Stimulated activated CD8-positive, alpha-beta memory T cell treated with anti-CD3 and anti-CD28 coated beads, Interleukin-4, amount 100 ng/mL, for 1 hour (primary cell): ENCODE data around the gene HCN4.
"Not testable (repeated sequence)": the region's sequence is repeated elsewhere in the genome, so short reads cannot be mapped to it uniquely, and the experiment has no call there.

Experiments
- DNase-seq, 2 donors: peaks; one replicate each; pipeline ENCODE4 v3.0.0-alpha.2; 2020; ENCODE audit warnings: low read depth in 2 of 2, low spot score in 1 of 2

The HCN4 gene

DNA sequence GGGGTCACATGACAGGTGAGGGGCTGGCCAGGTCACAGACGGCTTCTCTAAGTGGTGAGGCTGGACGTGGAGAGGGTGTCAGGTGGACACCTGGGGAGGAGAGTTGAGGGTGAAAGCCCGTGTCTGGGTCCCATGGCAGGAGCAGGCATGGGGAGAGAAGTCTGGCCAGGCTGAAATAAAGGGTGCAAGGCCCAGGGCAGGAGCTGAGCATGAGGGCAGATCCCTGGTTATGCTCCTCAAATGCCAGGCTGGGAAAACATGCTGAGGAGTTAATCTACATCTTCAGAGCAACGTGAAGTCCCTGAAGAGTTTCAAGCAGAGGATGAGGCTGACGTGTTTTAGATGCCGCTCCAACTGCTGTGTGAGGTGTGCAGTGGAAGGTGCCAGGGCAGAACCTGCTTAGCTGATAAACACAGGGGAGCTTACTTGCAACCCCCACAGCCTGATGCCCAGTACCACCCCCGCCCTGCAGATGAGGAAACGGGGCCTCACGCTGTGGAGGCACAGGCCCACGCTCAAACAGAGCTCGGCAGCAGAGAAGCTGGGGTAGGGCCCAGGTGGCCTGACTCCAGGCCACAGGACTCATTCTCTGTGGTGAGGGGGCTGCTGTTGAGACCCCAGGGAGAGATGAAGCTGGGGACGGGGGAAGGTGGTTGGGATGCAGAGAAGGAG, 40.5 kb downstream of the HCN4 start:
- DNase-seq, result no peak

DNA sequence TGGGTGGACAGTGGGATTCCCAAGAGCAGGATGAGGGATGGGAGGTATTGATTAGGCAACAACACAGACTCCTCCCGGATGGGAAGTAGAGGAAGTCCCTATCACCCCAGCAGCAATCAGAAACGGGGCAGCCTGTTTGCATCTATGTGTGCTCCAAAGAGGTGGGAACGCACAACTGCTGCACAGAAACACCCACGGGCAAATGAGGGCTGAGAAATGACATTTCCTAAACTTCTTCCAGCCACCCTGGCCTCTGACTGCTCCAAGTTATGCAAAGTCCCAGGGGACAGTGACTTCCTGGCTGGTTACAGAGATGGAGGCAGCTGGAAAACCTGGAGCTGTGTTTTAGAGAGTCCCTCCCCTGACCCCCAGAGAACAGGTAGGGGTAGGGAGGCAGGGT, 42.6 kb downstream of the HCN4 start:
- no peak for DNase-seq

DNA sequence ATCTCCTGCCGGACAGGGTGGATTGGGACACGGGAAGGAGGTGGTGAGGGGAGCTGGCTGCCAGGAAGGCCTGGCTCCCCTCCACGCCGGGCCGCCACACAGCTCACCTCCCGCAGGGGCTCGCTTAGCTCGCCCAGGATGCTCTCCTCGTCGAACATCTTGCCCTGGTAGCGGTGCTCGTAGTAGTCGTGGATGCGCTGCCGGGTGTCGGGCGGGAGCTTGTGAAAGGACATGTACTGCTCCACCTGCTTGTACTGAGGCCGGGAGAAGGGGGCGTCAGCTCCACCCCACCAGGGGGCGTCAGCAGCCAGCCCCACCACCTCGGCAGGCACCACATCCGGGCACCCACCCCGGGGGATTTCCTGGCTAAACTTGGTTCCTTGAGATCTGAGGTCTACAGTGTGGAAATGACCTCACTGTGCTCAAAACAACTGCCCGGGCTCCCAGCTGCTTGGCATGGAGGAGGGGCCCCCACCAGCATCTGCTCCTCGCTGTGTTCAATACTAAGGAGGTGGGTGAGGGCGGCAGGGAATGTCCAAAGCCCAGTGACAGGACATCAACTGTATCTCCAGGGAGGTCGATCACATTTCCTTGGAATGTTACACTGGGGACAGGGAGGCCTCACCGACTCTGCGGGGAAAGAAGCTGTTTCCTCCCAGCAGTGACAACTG, 43.4 kb downstream of the HCN4 start:
- DNase-seq, result no peak

DNA sequence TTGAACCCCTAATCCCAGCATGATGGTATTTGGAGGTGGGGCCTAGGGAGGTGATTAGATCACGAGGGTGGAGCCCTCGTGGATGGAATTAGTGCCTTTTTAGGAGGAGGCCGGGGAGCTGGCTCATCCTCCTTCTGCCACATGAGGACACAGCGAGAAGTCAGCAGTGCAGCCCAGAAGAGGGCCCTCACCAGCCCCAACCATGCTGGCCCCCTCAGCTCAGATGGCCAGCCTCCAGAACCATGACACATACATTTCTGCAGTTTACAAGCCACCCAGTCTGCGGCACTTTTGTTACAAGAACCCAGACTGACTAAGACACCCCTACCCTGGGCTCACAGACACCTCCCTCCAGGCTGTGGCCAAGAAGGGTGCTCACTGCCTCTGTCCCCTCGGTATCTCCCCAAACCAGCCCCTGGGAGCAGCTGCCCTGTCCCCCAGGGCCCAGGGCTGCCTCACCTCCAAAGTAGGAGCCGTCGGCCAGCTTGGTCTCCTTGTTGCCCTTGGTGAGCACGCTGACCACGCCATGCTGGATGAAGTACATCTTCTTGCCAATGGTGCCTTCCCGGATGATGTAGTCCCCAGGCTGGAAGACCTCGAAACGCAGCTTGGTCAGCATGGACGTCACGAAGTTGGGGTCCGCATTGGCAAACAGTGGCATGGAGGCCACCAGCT, 44.1 kb downstream of the HCN4 start:
- DNase-seq, result no peak

DNA sequence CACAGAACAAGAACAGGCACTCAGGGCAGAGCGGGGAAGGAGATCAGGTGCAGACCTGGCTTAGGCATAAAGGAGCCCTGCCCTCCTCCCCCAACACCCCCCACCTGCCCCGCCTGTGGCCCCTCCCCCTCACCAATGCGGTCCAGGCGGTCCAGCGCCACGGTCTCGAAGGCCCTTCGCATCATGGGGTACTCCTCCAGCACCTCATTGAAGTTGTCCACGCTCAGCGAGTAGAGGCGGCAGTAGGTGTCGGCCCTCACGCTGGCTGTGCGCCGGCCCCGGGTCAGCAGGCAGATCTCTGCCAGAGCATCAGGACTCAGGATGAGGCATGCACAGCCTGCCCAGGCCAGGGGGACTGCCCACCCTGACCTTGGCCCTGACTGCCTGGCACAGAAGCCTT, 44.8 kb downstream of the HCN4 start:
- no peak for DNase-seq

DNA sequence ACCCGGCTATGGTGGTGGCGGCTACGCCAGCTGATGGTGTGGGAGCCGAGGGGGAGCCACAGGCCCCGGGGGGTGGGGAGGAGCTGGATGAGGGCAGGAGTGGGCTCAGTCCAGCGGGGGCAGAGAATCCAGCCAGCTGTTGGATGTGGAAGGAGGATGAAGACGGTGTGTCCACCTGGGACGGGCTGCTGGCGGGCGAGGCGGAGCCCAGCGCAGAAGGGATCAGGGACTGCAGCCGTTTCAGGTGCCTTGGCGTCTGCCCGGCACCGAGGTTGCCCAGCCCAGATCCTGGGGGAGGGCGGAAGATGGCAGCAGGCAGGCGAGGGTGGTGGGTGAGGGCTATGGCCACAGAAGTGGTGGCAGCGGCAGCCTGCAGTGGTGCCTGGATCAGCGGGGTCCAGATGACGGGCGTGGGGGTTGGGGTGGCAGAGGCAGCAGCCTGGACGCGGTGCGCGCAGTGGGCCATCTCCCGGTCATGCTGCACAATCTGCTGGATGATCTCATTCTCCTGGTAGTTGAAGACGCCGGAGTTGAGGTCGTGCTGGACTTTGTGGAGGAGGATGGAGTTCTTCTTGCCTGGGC, 45.3 kb downstream of the HCN4 start:
- no peak for DNase-seq

DNA sequence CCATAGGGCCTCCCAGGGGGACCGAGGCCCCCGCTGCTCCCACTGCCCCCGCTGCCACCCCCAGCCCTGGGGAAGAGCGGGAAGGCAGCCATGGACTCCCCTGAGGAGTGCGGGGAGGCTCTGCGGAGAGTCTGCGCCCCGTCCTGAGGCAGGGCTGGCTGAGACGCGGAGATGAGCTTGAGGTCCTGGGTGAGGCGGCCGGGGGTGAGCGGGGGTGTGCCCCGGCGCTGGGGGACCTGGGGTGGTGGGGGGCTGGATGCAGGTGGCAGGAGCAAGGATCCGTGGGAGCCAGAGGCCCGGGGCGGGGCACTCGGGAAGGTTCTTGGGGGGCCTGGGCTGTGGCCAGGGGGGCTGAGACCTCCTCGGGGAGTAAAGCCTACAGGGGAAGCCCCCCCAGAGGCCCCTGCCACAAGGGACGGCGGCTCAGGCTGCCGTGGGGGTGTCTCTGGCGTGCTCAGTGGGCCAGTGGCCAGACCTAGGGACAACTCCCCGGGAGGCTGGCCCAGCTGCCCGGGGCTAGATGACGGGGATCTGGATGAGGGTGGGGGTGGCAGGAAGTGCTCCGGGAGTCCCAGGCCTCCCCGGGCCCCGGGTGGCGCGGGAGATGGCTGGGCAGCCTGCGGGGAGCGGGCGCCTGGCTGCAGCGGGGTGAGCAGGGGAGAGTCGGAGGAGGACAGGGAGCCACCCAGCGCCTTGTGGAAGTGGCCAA, 45.9 kb downstream of the HCN4 start:
- no peak for DNase-seq

DNA sequence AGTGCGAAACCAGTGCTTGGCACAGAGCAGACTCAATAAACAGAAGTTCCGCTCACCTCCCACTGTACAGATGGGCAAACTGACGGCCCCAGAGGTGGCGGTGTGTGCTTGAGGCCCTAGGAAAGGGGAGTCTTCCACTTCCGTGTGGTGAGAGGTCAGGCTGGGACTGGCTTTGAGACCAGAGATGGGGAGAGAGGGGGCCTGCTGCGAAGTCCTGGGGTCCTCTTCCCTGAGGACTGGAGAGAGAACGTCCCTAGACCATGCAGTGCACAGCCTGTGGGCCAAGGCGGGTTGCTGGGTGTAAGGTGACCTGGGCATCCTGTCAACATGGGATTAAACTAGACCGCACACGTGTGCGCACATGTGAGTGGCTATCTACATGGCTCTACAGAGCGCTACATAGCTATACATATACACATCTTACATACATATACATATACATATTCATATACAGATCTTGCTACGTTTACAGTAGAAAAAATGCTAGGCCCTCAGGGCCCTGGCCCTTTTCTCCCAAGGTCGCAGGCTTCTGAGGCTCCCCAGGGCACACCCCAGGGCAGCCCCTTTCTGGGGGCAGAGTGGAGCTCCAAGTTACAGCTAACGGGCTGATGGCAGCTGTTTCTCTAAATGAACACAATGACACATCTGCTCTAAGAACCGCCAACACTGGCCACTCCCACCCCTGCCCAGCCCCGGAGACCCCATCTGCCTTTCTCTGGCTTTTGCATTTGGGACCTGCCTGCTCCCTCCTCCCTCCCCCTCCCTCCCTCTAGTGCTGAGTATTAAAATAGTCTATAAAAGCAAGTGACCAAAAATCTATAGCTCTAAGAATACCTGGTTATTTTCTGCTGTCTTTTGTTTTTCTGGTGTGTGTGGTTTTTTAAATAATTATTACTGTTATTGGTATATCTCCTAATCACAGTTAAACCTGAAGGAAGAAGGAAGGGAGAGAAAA, 47.0 kb downstream of the HCN4 start:
- DNase-seq, result no peak

DNA sequence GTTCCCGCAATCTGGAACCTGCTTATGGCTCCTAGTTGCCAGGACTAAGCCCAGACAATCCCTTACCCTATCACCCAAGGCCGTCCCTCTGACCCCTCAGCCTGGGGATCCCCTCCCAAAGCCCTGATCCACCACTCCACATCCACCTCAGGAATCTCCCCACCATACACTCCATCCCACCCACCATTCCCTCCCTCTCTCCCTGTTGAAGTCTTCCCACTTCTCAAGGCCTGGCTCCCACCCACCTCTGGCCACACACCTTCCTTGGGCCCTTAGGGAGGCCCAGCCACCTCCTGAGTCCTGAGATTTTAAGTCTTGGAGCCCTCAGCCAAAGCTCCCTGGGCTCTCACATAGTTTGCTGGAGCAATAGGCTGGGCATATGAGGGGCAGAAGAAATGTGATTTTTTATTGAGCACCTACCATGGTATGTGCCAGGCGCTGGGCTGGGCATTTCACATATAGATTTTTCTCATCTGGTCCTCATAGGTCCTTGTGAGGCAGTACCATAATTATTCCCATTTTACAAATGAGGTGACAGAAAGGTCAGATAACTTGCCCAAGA, 48.1 kb downstream of the HCN4 start:
- DNase-seq, result no peak

DNA sequence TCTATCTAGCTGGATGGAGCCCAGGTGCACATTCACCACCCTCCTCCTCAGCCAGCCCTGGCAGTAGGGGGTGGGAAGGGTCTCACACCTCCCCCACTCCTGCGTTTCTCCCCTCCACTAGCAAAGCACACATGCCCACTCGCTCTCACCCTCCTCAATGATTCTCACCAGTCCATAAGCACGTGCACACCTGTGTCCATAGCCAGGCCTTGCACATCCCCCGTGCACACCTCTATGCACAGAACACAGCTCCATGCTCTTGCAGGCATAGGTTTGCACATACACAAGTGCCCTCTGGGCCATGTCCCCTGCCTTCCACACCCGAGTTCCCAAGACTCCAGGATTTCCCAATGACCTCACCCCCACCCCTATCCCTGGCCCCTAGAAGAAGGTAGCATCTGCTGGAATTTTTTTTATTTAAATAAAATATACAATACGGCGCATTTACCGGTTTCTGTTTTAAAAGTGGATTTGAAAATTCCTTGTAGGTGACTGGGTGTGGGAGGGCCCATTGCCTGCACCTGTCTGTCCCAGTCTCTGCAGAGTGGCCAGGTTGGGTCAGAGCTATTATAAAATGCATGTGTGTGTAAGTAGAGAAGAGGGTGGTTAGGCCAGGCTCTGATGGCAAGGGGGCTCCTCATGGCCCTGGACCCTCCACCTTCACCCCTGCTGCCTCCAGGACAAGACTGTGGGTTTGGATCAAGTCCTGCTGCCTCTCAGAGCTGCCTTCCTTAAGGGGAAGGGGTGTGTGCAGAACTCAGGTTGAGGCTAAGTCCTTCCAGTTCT, 49.1 kb downstream of the HCN4 start:
- DNase-seq, result no peak

DNA sequence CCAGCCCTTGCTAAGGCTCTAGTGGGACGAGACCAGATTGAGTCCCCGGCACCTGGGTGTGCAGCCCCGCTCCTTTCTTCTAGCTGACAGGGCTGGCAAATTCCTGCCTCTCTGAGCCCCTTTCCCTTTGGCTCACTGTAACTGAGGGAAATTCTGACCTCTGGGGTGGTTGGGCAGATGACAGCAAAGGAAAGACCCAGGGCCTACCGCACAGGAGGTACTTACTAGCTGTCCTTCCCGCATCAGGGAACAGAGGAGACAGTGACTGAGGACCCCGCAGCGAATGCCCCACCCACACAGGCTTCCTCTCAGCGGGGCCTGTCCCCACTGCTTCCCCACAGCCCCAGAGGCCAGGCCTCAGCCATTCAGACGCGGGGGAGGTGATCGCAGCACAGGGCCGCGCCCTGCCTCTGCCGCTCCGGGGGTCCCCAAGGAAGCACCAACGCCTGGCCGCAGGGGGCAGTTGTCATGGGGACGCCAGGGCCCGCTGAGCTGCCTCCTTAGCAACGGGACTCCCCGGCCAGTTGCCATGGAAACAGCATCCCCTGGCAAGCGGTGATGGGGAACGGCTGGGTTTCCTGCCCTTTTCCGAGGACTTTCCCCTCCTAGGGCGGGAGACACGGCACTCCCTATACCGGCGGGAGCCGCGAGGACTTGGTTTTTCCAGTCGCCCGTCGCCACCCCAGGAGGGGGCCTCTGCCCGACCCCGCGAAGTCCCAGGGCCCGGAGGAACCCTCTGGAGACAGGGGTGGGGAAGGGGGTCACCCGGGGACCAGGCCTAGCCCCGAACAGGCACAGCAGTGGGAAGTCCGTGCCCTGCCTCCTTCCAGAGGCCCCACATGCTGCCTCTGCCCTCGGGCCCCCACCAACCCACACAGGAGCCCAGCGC, 50.1 kb downstream of the HCN4 start:
- no peak for DNase-seq

DNA sequence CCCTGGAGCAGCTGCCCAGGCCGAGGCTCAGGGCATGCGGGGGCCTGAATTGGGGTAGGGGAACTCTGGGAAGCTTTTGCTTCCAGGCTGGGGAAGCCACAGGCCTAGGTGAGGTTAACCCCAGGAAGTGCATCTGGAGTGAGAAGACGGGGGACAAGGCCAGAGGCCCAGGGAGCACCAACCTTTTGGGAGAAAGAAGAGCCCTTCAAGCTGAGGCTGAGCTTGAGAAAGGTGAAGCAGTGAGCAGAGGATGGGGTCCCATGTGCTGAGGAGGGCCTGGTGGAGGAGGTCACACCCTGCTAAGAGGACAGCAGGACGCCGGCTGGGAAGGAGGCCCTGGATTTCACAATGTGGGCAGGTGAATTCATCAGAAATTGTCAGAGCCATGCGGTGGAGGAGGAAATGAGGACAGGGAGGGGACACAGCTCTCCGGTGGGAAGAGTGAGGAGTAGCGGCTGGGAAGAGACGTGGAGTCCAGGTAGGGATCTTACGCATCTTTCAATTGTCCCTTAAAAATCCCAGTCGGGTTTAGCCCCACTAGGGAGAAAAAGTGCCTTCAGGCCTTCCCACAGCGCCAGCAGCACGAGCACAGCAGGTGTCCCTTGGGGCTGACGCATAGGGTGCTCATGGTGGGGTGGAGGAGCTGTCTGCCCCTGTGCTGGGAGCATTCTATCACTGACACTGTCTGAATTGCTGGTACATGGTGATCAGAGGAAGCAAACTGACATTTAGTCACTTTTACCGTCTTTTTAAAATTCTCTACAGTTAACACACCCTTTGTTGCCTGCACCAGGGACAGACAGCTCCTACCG, 50.9 kb downstream of the HCN4 start:
- no peak for DNase-seq

DNA sequence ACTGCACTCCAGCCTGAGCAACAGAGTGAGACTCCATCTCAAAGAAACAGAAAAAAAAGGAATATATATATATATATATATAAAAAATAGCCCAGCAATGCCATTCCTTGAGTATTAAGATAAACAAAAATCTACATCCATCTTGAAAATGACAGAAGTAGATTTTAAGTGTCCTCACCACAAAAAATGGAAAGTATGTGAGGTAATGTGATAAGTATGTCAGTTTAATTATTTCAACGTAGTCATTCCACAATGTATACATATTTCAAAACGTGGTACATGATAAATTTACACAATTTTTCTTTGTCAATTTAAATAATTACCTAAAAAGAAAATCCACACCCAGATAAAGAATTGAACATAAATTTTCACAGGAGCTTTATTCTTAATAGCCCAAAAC, 54.9 kb downstream of the HCN4 start:
- DNase-seq, result no peak

DNA sequence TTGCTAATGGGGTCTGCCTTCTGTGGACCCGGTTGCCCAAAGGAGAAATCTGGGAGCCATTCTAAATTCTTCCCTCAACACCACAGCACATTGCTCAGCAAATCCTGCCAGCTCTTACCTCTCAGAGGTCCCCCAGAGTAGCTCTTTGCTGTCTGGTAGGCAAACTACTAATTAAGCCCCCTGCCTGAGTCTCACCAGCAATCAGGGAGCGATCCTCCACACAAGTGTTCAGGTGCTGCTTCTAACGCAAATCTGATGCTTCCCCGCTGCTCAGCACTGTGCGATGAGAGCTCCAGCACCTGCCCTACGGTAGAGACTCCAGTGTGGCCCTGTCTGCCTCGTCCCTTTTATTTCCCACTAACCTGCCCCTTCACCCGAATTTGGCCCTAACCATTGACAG, 60.5 kb downstream of the HCN4 start:
- DNase-seq, result no peak

DNA sequence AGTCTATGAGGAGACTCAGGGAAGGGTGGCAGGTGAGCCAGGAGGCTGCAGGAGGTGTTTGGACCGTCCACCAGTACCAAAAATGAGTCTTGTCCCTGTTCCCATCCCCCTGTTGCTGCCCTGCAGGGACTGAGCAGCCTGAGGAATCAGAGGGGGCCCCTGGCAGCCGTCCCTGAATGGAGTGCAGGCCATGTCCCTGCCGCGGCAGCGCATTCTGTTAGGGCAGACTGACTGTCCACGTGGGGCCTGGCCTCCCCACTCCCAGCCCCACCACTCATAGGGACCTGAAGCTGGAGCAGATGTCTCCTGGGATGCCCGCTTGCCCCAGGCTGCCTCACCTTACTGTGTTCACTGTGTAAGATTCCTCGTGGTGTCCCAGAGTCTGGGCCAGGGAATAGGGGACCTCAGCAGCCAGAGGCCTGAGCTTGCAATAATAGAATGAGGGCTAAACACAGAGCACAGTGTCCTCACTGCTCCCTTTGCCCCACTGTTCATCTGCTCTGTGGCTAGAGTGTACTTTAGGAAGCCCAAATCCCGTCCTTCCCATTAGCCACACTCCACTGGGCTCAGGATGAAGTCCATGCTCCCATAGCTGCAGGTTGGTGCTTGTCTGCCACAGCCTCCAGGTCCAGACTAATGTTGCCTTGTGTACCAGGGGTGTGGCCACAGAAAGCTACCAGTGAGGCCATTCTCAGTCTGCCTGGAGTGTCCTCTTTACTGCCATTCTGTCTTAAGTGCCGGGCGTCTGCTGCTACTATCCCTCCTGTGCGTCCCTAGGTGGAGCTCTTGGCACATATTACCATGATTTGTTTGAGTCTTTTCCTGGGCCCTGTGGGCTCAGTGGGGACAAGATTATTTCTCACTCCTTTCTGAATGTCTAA, 63.2 kb downstream of the HCN4 start:
- no peak for DNase-seq

DNA sequence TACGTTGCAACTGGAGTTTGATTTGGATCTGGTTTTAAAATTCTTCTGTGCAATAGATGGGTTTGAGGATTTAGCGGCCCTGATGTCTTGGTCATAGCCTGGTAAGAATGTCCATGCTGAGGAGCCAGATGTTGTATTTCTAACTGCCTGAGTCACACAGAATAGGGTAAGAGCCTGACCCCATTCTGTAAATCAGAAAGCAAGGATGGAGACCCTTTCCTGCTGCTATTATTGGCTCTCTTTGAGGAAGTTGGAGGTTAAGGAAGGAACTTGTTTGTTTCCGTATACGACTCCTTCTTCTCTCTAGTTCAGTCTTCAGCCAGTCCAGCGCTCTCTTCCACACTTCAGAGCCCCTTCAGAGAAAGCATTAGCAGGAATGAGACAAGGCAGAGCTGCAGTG, 65.1 kb downstream of the HCN4 start:
- DNase-seq, result no peak

DNA sequence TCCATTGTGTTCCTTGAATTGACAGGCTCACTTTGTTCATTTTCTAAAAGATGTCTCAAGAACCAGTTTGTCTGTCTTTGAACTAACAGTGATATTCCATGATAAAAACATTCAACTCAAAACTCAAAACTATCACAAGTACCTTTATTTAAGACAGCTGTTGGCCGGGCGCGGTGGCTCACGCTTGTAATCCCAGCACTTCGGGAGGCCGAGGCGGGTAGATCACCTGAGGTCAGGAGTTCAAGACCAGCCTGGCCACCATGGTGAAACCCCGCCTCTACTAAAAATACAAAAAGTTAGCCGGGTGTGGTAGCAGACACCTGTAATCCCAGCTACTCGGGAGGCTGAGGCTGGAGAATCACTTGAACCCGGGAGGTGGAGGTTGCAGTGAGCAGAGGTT, 68.5 kb downstream of the HCN4 start:
- DNase-seq, result not testable (repeated sequence)
